Measurements from ENCODE around the gene TBL2. TPM values are rescaled to one million over a fixed set of nuclear protein-coding genes. Genes with fewer than 3 reads are reported as not detected.
A peak's percentile ranks its signal among the peaks of the same experiment; 100 is the strongest.

The TBL2 gene
- polyA plus RNA-seq, 1 donor from 2014 or later, result 38.6 TPM

DNA sequence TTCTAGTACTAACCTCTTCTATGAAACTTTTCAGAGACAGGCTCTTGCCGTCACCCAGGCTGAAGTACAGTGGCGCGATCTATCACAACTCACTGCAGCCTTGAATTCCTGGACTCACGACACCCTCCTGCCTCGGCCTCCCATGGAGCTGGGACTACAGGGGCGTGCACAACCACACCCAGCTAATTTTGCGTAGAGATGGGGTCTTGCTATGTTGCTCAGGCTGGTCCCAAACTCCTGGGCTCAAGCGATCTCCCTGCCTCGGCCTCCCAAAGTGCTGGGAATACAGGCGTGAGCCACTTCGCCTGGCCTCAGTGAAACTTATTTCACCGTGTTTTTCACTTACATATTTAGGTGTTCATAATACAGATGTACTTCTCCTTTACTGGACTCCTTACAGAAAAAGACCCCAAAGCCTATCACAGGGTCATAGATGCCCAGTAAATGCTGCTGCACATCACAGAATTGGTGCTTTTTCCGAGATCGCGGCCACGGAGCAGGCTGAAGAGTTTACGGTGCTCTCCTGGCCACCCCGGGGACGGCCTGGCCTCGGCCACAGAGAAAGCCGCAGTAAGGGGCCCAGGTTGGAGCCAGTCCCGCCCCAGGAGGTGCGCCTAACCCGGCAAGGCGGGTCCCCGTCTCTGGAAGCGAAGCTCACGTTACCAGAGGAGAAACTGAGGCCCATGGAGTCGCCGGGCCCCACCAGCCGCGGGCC lies 595 bp downstream of the TBL2 start:
- Histone ChIP-seq H3K36me3 (ENCODE audit: insufficient read depth, low read length) (no peaks in the 10 kb centered on the region), H3K4me3 (ENCODE audit: low read length) (peak overlapping the region; percentile 96), H3K9ac (ENCODE audit: low read length) (peak overlapping the region; percentile 84), H3K4me2 (ENCODE audit: low read length) (peak overlapping the region; percentile 97), H3F3A (ENCODE audit: insufficient read depth, low read length, poor library complexity, severe bottlenecking) (no peaks in the 10 kb centered on the region), H3K9me2 (ENCODE audit: insufficient read depth, low read length) (no peaks in the 10 kb centered on the region), H3K27ac (ENCODE audit: low read length) (peak overlapping the region; percentile 55), H3K9me3 (ENCODE audit: low read length) (no peaks in the 10 kb centered on the region), H2AFZ (ENCODE audit: low read depth, low read length) (peak overlapping the region; percentile 60), H3K27me3 (ENCODE audit: insufficient read depth, low read depth, low read length) (no peaks in the 10 kb centered on the region), H3K79me2 (replicated peaks; ENCODE audit: insufficient read depth, low read length) (peaks cover 12% of the 10 kb centered on the region), H4K20me1 (ENCODE audit: insufficient read depth) (no peaks in the 10 kb centered on the region)
- TF ChIP-seq SMC3 (conservative IDR thresholded peaks at IDR 0.05; ENCODE audit: poor library complexity) (no peak), EZH2 (IDR thresholded peaks at IDR 0.05; ENCODE audit: borderline replicate concordance, insufficient read depth, low read length, poor library complexity, severe bottlenecking) (no peak), MXI1 (conservative IDR thresholded peaks at IDR 0.05; ENCODE audit: poor library complexity, severe bottlenecking) (no peak), EP300 (conservative IDR thresholded peaks at IDR 0.05; ENCODE audit: poor library complexity, severe bottlenecking) (no peak), TAF1 (IDR thresholded peaks at IDR 0.05; ENCODE audit: low read depth) (no peak), POLR2AphosphoS5 (IDR thresholded peaks at IDR 0.05) (no peak), RAD21 (conservative IDR thresholded peaks at IDR 0.05) (no peak)
- TF ChIP-seq, protein P1, sequence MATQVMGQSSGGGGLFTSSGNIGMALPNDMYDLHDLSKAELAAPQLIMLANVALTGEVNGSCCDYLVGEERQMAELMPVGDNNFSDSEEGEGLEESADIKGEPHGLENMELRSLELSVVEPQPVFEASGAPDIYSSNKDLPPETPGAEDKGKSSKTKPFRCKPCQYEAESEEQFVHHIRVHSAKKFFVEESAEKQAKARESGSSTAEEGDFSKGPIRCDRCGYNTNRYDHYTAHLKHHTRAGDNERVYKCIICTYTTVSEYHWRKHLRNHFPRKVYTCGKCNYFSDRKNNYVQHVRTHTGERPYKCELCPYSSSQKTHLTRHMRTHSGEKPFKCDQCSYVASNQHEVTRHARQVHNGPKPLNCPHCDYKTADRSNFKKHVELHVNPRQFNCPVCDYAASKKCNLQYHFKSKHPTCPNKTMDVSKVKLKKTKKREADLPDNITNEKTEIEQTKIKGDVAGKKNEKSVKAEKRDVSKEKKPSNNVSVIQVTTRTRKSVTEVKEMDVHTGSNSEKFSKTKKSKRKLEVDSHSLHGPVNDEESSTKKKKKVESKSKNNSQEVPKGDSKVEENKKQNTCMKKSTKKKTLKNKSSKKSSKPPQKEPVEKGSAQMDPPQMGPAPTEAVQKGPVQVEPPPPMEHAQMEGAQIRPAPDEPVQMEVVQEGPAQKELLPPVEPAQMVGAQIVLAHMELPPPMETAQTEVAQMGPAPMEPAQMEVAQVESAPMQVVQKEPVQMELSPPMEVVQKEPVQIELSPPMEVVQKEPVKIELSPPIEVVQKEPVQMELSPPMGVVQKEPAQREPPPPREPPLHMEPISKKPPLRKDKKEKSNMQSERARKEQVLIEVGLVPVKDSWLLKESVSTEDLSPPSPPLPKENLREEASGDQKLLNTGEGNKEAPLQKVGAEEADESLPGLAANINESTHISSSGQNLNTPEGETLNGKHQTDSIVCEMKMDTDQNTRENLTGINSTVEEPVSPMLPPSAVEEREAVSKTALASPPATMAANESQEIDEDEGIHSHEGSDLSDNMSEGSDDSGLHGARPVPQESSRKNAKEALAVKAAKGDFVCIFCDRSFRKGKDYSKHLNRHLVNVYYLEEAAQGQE (IDR thresholded peaks at IDR 0.05; ENCODE audit: borderline replicate concordance), result no peak
- TF ChIP-seq, protein P2, sequence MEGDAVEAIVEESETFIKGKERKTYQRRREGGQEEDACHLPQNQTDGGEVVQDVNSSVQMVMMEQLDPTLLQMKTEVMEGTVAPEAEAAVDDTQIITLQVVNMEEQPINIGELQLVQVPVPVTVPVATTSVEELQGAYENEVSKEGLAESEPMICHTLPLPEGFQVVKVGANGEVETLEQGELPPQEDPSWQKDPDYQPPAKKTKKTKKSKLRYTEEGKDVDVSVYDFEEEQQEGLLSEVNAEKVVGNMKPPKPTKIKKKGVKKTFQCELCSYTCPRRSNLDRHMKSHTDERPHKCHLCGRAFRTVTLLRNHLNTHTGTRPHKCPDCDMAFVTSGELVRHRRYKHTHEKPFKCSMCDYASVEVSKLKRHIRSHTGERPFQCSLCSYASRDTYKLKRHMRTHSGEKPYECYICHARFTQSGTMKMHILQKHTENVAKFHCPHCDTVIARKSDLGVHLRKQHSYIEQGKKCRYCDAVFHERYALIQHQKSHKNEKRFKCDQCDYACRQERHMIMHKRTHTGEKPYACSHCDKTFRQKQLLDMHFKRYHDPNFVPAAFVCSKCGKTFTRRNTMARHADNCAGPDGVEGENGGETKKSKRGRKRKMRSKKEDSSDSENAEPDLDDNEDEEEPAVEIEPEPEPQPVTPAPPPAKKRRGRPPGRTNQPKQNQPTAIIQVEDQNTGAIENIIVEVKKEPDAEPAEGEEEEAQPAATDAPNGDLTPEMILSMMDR (IDR thresholded peaks at IDR 0.05; ENCODE audit: poor library complexity, severe bottlenecking), result no peak

GRCh38 chr7:73573791-73574190 lies 4.6 kb downstream of the TBL2 start:
- H3K27ac ChIP-seq (ENCODE audit: low read length), result no peak overlapping the region

More at GRCh38 chr7:73573791-73574190, 4.6 kb downstream of the TBL2 start:
- Histone ChIP-seq H2AFZ (ENCODE audit: low read depth, low read length) (no peak overlapping the region), H3F3A (ENCODE audit: insufficient read depth, low read length, poor library complexity, severe bottlenecking) (no peaks in the 10 kb centered on the region), H4K20me1 (ENCODE audit: insufficient read depth) (no peaks in the 10 kb centered on the region), H3K4me2 (ENCODE audit: low read length) (no peak overlapping the region), H3K9me2 (ENCODE audit: insufficient read depth, low read length) (no peaks in the 10 kb centered on the region), H3K27me3 (ENCODE audit: insufficient read depth, low read depth, low read length) (no peaks in the 10 kb centered on the region), H3K4me3 (ENCODE audit: low read length) (no peak overlapping the region), H3K79me2 (replicated peaks; ENCODE audit: insufficient read depth, low read length) (peaks cover 12% of the 10 kb centered on the region), H3K36me3 (ENCODE audit: insufficient read depth, low read length) (no peaks in the 10 kb centered on the region), H3K9me3 (ENCODE audit: low read length) (no peaks in the 10 kb centered on the region), H3K9ac (ENCODE audit: low read length) (no peak overlapping the region)
- TF ChIP-seq MXI1 (conservative IDR thresholded peaks at IDR 0.05; ENCODE audit: poor library complexity, severe bottlenecking) (no peak), EZH2 (IDR thresholded peaks at IDR 0.05; ENCODE audit: borderline replicate concordance, insufficient read depth, low read length, poor library complexity, severe bottlenecking) (no peak), TAF1 (IDR thresholded peaks at IDR 0.05; ENCODE audit: low read depth) (no peak), EP300 (conservative IDR thresholded peaks at IDR 0.05; ENCODE audit: poor library complexity, severe bottlenecking) (no peak), SMC3 (conservative IDR thresholded peaks at IDR 0.05; ENCODE audit: poor library complexity) (no peak), RAD21 (conservative IDR thresholded peaks at IDR 0.05) (no peak), POLR2AphosphoS5 (IDR thresholded peaks at IDR 0.05) (no peak)
- TF ChIP-seq, protein P1 (IDR thresholded peaks at IDR 0.05; ENCODE audit: borderline replicate concordance), result no peak
- TF ChIP-seq, protein P2 (IDR thresholded peaks at IDR 0.05; ENCODE audit: poor library complexity, severe bottlenecking), result no peak

All from neural cell (in vitro differentiated cells).